SK-N-SH (cell line): ENCODE results near the gene UGCG. TPM values are rescaled to one million over a fixed set of nuclear protein-coding genes. Genes with fewer than 3 reads are reported as not detected.

Source experiments
- CTCF ChIA-PET: fragments of 300-600, 350-600 bp; formaldehyde crosslinking; extraction: SDS; loops from one replicate; lab custom pipeline; 2021; lab: Yijun Ruan, JAX
- POLR2A ChIA-PET: fragments of 350-600 bp; sonication (Branson Sonifier 250); formaldehyde crosslinking; extraction: SDS; loops from one replicate; lab custom pipeline; 2020; ENCODE audit warnings: antibody characterized with exemption, inconsistent platforms; lab: Yijun Ruan, JAX
- DNase-seq: peaks from one replicate; pipeline ENCODE4 v3.0.0; 2012
- H2AFZ ChIP-seq: fragments of 200-600 bp; sonication (generic); 2 replicates; pipeline ENCODE4 v1.8.1; 2016; ENCODE audit warnings: antibody characterized with exemption, mild to moderate bottlenecking, low read depth
- H3F3A ChIP-seq: fragments of 200-600 bp; sonication (generic); replicated peaks from 2 replicates; pipeline ENCODE3; 2016; ENCODE audit warnings: antibody characterized with exemption, mild to moderate bottlenecking; ENCODE audit not compliant: insufficient read depth
- H3K27ac ChIP-seq, 2 experiments: fragments of 200-500 bp in 1 of 2; fragments of 200-600 bp in 1 of 2; sonication (Bioruptor generic) in 1 of 2; sonication (generic), shearing (Covaris generic) in 1 of 2; 2 replicates each; pipeline versions ENCODE4 v1.5.1 to v1.6.1; 2014 to 2016; ENCODE audit warnings: low read depth in 2 of 2, inconsistent platforms in 1 of 2, low read length in 1 of 2, mild to moderate bottlenecking in 1 of 2, mixed read lengths in 1 of 2
- H3K27me3 ChIP-seq: fragments of 200-600 bp; sonication (generic), shearing (Covaris generic); 2 replicates; pipeline ENCODE4 v1.6.1; 2016; ENCODE audit warnings: mixed run types; ENCODE audit not compliant: insufficient read depth
- H3K36me3 ChIP-seq, 2 experiments: fragments of 200-500 bp in 1 of 2; fragments of 200-600 bp in 1 of 2; sonication (Bioruptor generic) in 1 of 2; sonication (generic) in 1 of 2; replicated peaks in 1 of 2; 2 replicates each; pipeline versions ENCODE3 to v1.5.1; 2014 to 2016; ENCODE audit warnings: low read length in 1 of 2, mild to moderate bottlenecking in 1 of 2; ENCODE audit not compliant: insufficient read depth in 2 of 2, control insufficient read depth in 1 of 2
- H3K4me1 ChIP-seq, 2 experiments: fragments of 200-500 bp in 1 of 2; fragments of 200-600 bp in 1 of 2; sonication (Bioruptor generic) in 1 of 2; sonication (generic), shearing (Covaris generic) in 1 of 2; 2 replicates each; pipeline versions ENCODE4 v1.5.1 to v1.6.1; 2014 to 2016; ENCODE audit warnings: low read depth in 1 of 2, low read length in 1 of 2, mixed run types in 1 of 2; ENCODE audit not compliant: insufficient read depth in 2 of 2, control insufficient read depth in 1 of 2
- H3K4me2 ChIP-seq: fragments of 200-600 bp; sonication (generic), shearing (Covaris generic); 2 replicates; pipeline ENCODE4 v1.6.1; 2017; ENCODE audit warnings: mixed run types
- H3K4me3 ChIP-seq, 2 experiments: fragments of 200-500 bp in 1 of 2; fragments of 200-600 bp in 1 of 2; sonication (Bioruptor generic) in 1 of 2; sonication (generic), shearing (Covaris generic) in 1 of 2; 2 replicates each; pipeline versions ENCODE4 v1.5.1 to v1.8.1; 2014 to 2016; ENCODE audit warnings: low read depth in 2 of 2, inconsistent platforms in 1 of 2, low read length in 1 of 2, mild to moderate bottlenecking in 1 of 2, mixed read lengths in 1 of 2, moderate library complexity in 1 of 2
- H3K79me2 ChIP-seq: fragments of 200-600 bp; sonication (generic); 2 replicates; pipeline ENCODE4 v1.8.1; 2017; ENCODE audit warnings: mild to moderate bottlenecking; ENCODE audit not compliant: insufficient read depth
- H3K9ac ChIP-seq: fragments of 200-600 bp; sonication (generic); 2 replicates; pipeline ENCODE4 v1.6.1; 2017; ENCODE audit warnings: mixed run types
- H3K9me2 ChIP-seq: fragments of 200-600 bp; sonication (generic); 2 replicates; pipeline ENCODE4 v1.6.1; 2017; ENCODE audit warnings: mixed run types
- H3K9me3 ChIP-seq: fragments of 200-600 bp; sonication (generic); 2 replicates; pipeline ENCODE4 v1.6.1; 2017; ENCODE audit warnings: mixed run types, mild to moderate bottlenecking, moderate library complexity
- H4K20me1 ChIP-seq: fragments of 200-600 bp; sonication (generic); 2 replicates; pipeline ENCODE4 v1.6.1; 2017; ENCODE audit warnings: mild to moderate bottlenecking, mixed run types; ENCODE audit not compliant: insufficient read depth
- ELF1 ChIP-seq: IDR thresholded peaks from 2 replicates; pipeline ENCODE4 v1.4.0; 2012
- FOSL2 ChIP-seq: IDR thresholded peaks from 2 replicates; pipeline ENCODE4 v1.4.0; 2012; ENCODE audit warnings: low read depth, mild to moderate bottlenecking, moderate library complexity, borderline replicate concordance
- JUND ChIP-seq: IDR thresholded peaks from 2 replicates; pipeline ENCODE4 v1.4.0; 2012
- MEF2A ChIP-seq: IDR thresholded peaks from 2 replicates; pipeline ENCODE4 v1.4.0; 2012; ENCODE audit warnings: low read depth, borderline replicate concordance
- NFIC ChIP-seq: IDR thresholded peaks from 2 replicates; pipeline ENCODE4 v1.4.0; 2012; ENCODE audit warnings: borderline replicate concordance
- RAD21 ChIP-seq: IDR thresholded peaks from 2 replicates; pipeline ENCODE4 v1.6.1; 2012; ENCODE audit warnings: mild to moderate bottlenecking, low read length
- RCOR1 ChIP-seq: fragments of 150-350 bp; IDR thresholded peaks from 2 replicates; pipeline ENCODE4 v1.6.1; 2017; ENCODE audit warnings: antibody characterized with exemption, low read length
- TCF12 ChIP-seq: IDR thresholded peaks from 2 replicates; pipeline ENCODE4 v1.4.0; 2012
- TEAD4 ChIP-seq: IDR thresholded peaks from 2 replicates; pipeline ENCODE4 v1.4.0; 2012; ENCODE audit warnings: mild to moderate bottlenecking, borderline replicate concordance; ENCODE audit not compliant: insufficient read depth
- WGBS: methylation state at CpG from one replicate; pipeline ENCODE4 v1.1.6; 2017; ENCODE audit warnings: low lambda C conversion rate; 5-methylcytosine and 5-hydroxymethylcytosine counted together
- polyA plus RNA-seq, 3 experiments: library from polyadenylated mRNA; depleted of rRNA; stranded (reverse); fragments of >200 nt; gene quantifications; 2 replicates each; pipeline ENCODE4 v1.2.3, GENCODE V29; 2012
- TF ChIP-seq, protein P1 (sequence below): IDR thresholded peaks from 2 replicates; pipeline ENCODE4 v1.4.0; 2012; ENCODE audit warnings: low read depth, borderline replicate concordance
- TF ChIP-seq, protein P2 (sequence below): fragments of 200-600 bp; sonication (generic); IDR thresholded peaks from 2 replicates; pipeline ENCODE4 v1.6.1; 2017; ENCODE audit warnings: antibody characterized with exemption, mild to moderate bottlenecking, moderate library complexity
- TF ChIP-seq, protein P3 (sequence below): IDR thresholded peaks from 2 replicates; pipeline ENCODE4 v1.4.0; 2012; ENCODE audit warnings: low read depth, borderline replicate concordance
- TF ChIP-seq, protein P4 (sequence below): IDR thresholded peaks from 2 replicates; pipeline ENCODE4 v1.6.1; 2012; ENCODE audit warnings: mild to moderate bottlenecking, low read depth, low read length, moderate library complexity

Gene UGCG
- polyA plus RNA-seq, 1 of the 3 experiments (the other 2 are of a cell fraction): 20.0 TPM

DNA sequence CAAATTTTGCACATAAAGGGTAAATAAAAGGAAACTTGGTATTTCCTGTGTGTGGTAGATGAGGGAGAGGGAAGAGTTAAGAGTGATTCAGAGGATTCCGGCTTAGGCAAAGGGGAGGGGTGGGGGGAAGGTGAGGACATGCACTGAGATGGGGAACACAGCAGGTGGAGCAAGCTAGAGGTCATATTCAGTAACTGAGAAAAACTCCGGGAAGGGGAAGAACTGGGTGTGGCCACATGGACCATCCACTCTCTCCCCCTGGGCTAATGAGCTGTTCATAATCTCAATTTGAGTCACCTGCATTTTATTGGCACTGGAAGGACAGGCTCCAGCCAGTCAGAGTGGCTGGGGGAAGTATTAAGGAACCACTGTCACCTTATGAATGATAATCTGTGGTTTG lies 45.1 kb upstream of the UGCG start:
- Histone ChIP-seq H3K9ac (no peak overlapping the region), H2AFZ (no peak overlapping the region), H3K9me2 (no peaks in the 10 kb centered on the region), H3K79me2 (no peaks in the 10 kb centered on the region), H3K27ac (no peak overlapping the region), H3K4me1 (no peaks in the 10 kb centered on the region; a peak in 1 of 4 replicates), H3K36me3 (no peaks in the 10 kb centered on the region), H3F3A (no peaks in the 10 kb centered on the region), H3K4me3 (no peak overlapping the region), H3K27me3 (no peaks in the 10 kb centered on the region), H4K20me1 (no peaks in the 10 kb centered on the region), H3K4me2 (no peak overlapping the region), H3K9me3 (no peaks in the 10 kb centered on the region)
- POLR2A ChIA-PET: no interaction called here
- WGBS: 14% methylated on average over 2 of the region's 2 CpGs
- DNase-seq: no peak
- TF ChIP-seq JUND (no peak), FOSL2 (0 out of 2 replicates have a peak, but pooled peaks have one; percentile 5)
- TF ChIP-seq, all 33 proteins: peak for 1
- CTCF ChIA-PET: no interaction called here

DNA sequence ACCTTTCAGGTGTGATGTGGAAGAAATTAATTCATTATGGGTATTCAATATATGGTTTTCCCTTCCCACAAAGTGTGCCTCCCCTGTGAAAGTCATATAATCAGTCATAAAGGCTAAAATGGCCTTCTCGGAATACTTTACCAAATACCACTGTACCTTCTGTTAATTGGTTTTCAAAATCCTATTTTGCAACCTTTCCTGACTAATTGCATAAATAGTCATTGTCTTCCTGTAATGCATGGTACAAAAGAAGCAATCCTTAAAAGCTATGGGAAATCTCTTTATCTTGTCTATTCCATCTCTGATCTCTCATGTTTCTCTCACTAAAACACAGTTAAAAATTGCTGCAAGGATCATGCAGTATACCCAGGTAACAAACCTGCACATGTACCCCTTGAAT lies 44.3 kb upstream of the UGCG start:
- no peaks in the 10 kb centered on the region for H3K36me3 ChIP-seq
- ChIA-PET POLR2A (no interaction called here), CTCF (no interaction called here)
- no peaks in the 10 kb centered on the region for H3K9me3 ChIP-seq
- TF ChIP-seq TEAD4 (no peak), RAD21 (no peak), TCF12 (no peak), NFIC (no peak), JUND (no peak), MEF2A (no peak), RCOR1 (no peak), ELF1 (no peak)
- TF ChIP-seq, protein P1, sequence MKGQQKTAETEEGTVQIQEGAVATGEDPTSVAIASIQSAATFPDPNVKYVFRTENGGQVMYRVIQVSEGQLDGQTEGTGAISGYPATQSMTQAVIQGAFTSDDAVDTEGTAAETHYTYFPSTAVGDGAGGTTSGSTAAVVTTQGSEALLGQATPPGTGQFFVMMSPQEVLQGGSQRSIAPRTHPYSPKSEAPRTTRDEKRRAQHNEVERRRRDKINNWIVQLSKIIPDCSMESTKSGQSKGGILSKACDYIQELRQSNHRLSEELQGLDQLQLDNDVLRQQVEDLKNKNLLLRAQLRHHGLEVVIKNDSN: no peak
- TF ChIP-seq, protein P2, sequence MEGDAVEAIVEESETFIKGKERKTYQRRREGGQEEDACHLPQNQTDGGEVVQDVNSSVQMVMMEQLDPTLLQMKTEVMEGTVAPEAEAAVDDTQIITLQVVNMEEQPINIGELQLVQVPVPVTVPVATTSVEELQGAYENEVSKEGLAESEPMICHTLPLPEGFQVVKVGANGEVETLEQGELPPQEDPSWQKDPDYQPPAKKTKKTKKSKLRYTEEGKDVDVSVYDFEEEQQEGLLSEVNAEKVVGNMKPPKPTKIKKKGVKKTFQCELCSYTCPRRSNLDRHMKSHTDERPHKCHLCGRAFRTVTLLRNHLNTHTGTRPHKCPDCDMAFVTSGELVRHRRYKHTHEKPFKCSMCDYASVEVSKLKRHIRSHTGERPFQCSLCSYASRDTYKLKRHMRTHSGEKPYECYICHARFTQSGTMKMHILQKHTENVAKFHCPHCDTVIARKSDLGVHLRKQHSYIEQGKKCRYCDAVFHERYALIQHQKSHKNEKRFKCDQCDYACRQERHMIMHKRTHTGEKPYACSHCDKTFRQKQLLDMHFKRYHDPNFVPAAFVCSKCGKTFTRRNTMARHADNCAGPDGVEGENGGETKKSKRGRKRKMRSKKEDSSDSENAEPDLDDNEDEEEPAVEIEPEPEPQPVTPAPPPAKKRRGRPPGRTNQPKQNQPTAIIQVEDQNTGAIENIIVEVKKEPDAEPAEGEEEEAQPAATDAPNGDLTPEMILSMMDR: no peak
- TF ChIP-seq, protein P3, sequence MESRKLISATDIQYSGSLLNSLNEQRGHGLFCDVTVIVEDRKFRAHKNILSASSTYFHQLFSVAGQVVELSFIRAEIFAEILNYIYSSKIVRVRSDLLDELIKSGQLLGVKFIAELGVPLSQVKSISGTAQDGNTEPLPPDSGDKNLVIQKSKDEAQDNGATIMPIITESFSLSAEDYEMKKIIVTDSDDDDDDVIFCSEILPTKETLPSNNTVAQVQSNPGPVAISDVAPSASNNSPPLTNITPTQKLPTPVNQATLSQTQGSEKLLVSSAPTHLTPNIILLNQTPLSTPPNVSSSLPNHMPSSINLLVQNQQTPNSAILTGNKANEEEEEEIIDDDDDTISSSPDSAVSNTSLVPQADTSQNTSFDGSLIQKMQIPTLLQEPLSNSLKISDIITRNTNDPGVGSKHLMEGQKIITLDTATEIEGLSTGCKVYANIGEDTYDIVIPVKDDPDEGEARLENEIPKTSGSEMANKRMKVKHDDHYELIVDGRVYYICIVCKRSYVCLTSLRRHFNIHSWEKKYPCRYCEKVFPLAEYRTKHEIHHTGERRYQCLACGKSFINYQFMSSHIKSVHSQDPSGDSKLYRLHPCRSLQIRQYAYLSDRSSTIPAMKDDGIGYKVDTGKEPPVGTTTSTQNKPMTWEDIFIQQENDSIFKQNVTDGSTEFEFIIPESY: no peak
- TF ChIP-seq, protein P4, sequence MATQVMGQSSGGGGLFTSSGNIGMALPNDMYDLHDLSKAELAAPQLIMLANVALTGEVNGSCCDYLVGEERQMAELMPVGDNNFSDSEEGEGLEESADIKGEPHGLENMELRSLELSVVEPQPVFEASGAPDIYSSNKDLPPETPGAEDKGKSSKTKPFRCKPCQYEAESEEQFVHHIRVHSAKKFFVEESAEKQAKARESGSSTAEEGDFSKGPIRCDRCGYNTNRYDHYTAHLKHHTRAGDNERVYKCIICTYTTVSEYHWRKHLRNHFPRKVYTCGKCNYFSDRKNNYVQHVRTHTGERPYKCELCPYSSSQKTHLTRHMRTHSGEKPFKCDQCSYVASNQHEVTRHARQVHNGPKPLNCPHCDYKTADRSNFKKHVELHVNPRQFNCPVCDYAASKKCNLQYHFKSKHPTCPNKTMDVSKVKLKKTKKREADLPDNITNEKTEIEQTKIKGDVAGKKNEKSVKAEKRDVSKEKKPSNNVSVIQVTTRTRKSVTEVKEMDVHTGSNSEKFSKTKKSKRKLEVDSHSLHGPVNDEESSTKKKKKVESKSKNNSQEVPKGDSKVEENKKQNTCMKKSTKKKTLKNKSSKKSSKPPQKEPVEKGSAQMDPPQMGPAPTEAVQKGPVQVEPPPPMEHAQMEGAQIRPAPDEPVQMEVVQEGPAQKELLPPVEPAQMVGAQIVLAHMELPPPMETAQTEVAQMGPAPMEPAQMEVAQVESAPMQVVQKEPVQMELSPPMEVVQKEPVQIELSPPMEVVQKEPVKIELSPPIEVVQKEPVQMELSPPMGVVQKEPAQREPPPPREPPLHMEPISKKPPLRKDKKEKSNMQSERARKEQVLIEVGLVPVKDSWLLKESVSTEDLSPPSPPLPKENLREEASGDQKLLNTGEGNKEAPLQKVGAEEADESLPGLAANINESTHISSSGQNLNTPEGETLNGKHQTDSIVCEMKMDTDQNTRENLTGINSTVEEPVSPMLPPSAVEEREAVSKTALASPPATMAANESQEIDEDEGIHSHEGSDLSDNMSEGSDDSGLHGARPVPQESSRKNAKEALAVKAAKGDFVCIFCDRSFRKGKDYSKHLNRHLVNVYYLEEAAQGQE: no peak
- no peak overlapping the region for H3K27ac ChIP-seq
- no peak overlapping the region for H2AFZ ChIP-seq
- H3K9ac ChIP-seq: no peak overlapping the region
- H3F3A ChIP-seq: no peaks in the 10 kb centered on the region
- DNase-seq: no peak
- no peaks in the 10 kb centered on the region; a peak in 1 of 4 replicates for H3K4me1 ChIP-seq
- no peaks in the 10 kb centered on the region for H4K20me1 ChIP-seq
- no peak overlapping the region for H3K4me2 ChIP-seq
- 85% methylated on average over 1 of the region's 1 CpG for WGBS
- no peaks in the 10 kb centered on the region for H3K27me3 ChIP-seq
- no peak overlapping the region for H3K4me3 ChIP-seq
- H3K79me2 ChIP-seq: no peaks in the 10 kb centered on the region
- no peaks in the 10 kb centered on the region for H3K9me2 ChIP-seq
